GM21515 (cell line): ENCODE data around the gene SPTAN1.
"Not testable (repeated sequence)": the region's sequence is repeated elsewhere in the genome, so short reads cannot be mapped to it uniquely, and the experiment has no call there.

Experiments used
- ATAC-seq: cut with Tn5 transposase; IDR thresholded peaks from one replicate; pipeline ENCODE4 v1.9.1; 2021; ENCODE audit not compliant: unreplicated experiment

Gene SPTAN1

DNA sequence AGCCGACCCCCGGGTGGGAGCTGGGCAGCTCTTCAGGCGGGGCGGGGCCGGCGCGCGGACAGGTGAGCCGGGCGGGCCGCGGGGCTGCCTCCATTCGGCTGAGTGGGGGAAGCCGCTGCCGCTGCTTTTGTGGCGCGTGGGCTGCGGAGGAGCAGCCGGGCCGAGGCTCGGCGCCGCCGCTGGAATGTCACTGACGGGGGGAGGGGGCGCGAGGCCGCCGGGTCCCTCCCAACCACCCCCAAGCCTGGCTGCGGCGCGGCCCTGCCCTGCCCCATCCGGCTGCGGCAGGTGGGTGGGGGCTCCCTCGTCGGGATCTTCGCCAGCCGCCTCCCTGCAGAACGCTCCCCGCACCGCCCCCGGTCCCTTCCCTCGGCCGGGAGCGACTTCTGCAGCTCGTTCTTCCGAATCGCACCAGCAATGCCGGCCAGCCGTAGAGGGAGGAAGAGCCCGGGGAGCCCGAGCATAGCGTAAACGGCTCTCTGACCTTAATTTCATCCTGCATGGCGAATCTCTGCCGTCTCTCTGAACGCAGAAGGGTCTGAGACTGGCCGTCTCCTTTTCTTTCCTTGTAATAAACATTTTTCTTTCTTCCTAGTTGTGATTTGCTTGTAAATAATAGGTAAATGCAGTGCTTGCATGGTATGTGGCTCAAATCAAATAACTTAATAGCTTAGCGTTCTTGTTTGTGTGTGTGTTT is 505 bp downstream of the SPTAN1 start:
- peak; percentile 28 for ATAC-seq

DNA sequence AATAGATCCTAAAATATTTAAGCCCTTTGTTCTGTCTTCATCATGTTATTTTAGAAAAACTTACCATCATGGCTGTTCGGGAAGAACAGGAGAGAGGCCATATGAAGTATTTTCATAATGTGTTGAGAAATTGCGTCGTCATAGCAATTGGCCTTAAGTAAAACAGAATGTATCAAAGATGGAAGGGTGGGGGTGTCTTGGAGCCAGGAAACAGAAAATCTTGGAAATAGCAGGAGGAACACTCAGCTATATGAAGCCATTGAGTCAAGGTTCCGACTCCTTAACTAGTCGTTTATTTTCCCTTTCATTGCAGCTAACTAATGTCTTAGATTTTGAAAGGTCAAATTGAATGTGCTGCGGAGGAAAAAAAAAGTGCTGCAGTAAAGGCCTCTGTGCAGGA is 1.3 kb downstream of the SPTAN1 start:
- no peak for ATAC-seq

GRCh38 chr9:128554155-128554862 is 1.9 kb downstream of the SPTAN1 start:
- no peak for ATAC-seq

- no peak for ATAC-seq
Measured at GRCh38 chr9:128555180-128555721, 2.9 kb downstream of the SPTAN1 start.

- no peak for ATAC-seq
Measured at GRCh38 chr9:128556276-128556675, 3.9 kb downstream of the SPTAN1 start.

- no peak for ATAC-seq
Measured at GRCh38 chr9:128556926-128557634, 4.7 kb downstream of the SPTAN1 start.

GRCh38 chr9:128558431-128559310 is 6.3 kb downstream of the SPTAN1 start:
- ATAC-seq = no peak

GRCh38 chr9:128565578-128565977 is 13.2 kb downstream of the SPTAN1 start:
- ATAC-seq = no peak

GRCh38 chr9:128568470-128569078 is 16.2 kb downstream of the SPTAN1 start:
- ATAC-seq = no peak

- ATAC-seq = no peak
Measured at GRCh38 chr9:128575469-128575868, 23.1 kb downstream of the SPTAN1 start.

GRCh38 chr9:128575916-128576315 is 23.5 kb downstream of the SPTAN1 start:
- ATAC-seq = no peak

DNA sequence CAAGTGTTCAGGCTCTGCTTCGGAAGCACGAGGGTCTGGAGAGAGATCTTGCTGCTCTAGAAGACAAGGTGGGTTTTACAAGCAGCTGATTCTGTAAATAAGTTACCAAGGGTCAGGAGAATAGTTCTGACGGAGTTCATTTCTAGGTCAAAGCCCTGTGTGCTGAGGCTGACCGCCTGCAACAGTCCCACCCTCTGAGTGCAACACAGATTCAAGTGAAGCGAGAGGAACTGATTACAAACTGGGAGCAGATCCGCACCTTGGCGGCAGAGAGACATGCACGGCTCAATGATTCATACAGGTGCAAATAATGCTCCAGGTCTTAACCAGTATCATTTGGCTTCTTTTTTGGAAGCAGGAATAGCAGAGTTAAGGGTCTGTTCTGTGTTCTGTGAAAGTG is 24.8 kb downstream of the SPTAN1 start:
- no peak for ATAC-seq

DNA sequence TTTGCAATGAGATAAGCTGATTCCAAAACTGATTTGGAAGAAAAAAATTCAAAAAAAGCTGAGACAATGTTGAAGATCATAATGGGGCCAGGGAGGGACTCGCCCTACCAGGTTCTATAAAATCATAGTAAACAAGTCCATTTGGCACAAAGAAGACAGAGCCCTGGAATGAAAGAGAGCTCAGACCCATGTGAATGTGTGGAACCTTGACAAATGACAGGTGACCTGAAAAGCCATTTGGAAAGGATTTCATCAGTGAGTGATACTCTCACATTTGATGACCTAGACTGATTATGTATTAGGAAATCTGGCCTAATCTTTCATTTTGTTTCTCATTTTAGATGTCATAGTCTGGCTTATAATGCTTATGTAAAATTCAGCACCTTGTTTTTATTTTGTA is 26.8 kb downstream of the SPTAN1 start:
- ATAC-seq = no peak

DNA sequence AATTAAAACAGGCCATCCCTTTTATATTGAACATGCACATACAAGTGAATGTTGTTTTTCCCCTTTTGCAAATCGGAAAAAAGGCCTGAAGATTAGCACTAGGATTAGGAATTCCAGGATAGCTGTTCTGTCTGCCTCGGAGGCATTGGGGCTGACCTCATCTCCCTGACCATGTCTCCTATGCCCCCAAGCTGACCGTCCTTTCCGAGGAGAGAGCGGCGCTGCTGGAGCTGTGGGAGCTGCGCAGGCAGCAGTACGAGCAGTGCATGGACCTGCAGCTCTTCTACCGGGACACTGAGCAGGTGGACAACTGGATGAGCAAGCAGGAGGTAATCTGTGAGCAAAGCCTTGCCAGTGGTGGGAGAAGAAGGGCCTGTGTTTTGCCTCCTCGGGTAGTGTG is 28.3 kb downstream of the SPTAN1 start:
- ATAC-seq = no peak

- ATAC-seq = not testable (repeated sequence)
Measured at GRCh38 chr9:128585155-128585554, 32.8 kb downstream of the SPTAN1 start.

DNA sequence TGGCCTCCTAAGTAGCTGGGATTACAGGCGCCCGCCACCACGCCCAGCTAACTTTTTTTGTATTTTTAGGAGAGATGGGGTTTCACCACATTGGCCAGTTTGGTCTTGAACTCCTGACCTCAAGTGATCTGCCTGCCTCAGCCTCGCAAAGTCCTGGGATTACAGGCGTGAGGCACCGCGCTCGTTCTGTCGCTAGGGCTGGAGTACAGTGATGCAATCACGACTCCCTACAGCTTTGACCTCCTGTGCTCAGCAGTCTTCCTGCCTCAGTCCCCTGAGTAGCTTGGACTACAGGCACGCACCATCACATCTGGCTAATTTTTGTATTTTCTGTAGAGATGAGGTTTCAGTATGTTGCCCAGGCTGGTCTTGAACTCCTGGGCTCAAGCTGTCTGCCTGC is 34.5 kb downstream of the SPTAN1 start:
- ATAC-seq = not testable (repeated sequence)

DNA sequence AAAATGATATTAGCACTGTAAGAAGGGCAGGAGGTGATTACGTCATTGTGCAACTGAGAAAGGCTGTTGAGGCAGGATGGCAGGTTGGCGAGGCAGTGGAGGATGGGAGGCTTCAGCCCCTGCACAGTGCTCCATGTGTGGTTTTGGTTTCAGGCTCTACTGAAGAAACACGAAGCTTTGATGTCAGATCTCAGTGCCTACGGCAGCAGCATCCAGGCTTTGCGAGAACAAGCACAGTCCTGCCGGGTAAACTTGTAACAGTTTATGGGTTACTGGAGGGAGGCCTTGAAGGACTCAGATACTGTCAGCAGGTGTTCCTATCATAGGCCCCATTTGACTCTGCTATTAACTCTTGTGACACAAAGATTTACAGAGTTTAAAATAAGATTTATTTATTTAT is 35.1 kb downstream of the SPTAN1 start:
- no peak for ATAC-seq

GRCh38 chr9:128588581-128589233 is 36.3 kb downstream of the SPTAN1 start:
- ATAC-seq = no peak

GRCh38 chr9:128593039-128593438 is 40.7 kb downstream of the SPTAN1 start:
- ATAC-seq = no peak

GRCh38 chr9:128593856-128594255 is 41.5 kb downstream of the SPTAN1 start:
- no peak for ATAC-seq
